NCI-H748 (cell line): ENCODE data around the gene ZIC4.

Experiments used
- DNase-seq: peaks from one replicate; lab custom pipeline; 2025; ENCODE audit not compliant: unreplicated experiment; lab: John Stamatoyannopoulos, UW

The ZIC4 gene

GRCh38 chr3:147405231-147406027, 914 bp downstream of the ZIC4 start:
- DNase-seq = no peak

- no peak for DNase-seq
Observed at GRCh38 chr3:147404800-147405230, 1.5 kb downstream of the ZIC4 start.

- no peak for DNase-seq
Observed at GRCh38 chr3:147404000-147404799, 2.1 kb downstream of the ZIC4 start.

GRCh38 chr3:147403511-147403910, 2.8 kb downstream of the ZIC4 start:
- no peak for DNase-seq

GRCh38 chr3:147402159-147402558, 4.2 kb downstream of the ZIC4 start:
- DNase-seq = no peak

- DNase-seq = no peak
Observed at GRCh38 chr3:147401421-147401820, 4.9 kb downstream of the ZIC4 start.

GRCh38 chr3:147400999-147401398, 5.3 kb downstream of the ZIC4 start:
- no peak for DNase-seq

GRCh38 chr3:147400111-147400510, 6.2 kb downstream of the ZIC4 start:
- DNase-seq = no peak

- DNase-seq = peak; percentile 0
Observed at GRCh38 chr3:147398813-147399534, 7.4 kb downstream of the ZIC4 start.

GRCh38 chr3:147397875-147398812, 8.2 kb downstream of the ZIC4 start:
- DNase-seq = no peak

GRCh38 chr3:147397155-147397874, 9.0 kb downstream of the ZIC4 start:
- no peak for DNase-seq

GRCh38 chr3:147396712-147397046, 9.7 kb downstream of the ZIC4 start:
- DNase-seq = no peak

GRCh38 chr3:147395899-147396711, 10.2 kb downstream of the ZIC4 start:
- DNase-seq = no peak

GRCh38 chr3:147394884-147395225, 11.5 kb downstream of the ZIC4 start:
- no peak for DNase-seq

GRCh38 chr3:147393943-147394883, 12.1 kb downstream of the ZIC4 start:
- DNase-seq = no peak

GRCh38 chr3:147393261-147393942, 12.9 kb downstream of the ZIC4 start:
- no peak for DNase-seq

GRCh38 chr3:147392625-147392946, 13.8 kb downstream of the ZIC4 start:
- peak; percentile 78 for DNase-seq
